ENCODE results near the gene DCPS. TPM values are rescaled to one million over a fixed set of nuclear protein-coding genes. Genes with fewer than 3 reads are reported as not detected.

Gene DCPS
- polyA plus RNA-seq, 1 of the 3 experiments (the other 2 are of a cell fraction) = 48.1 TPM

GRCh38 chr11:126327281-126328000, 23.6 kb downstream of the DCPS start:
- no peak overlapping the region for H3K4me2 ChIP-seq
- POLR2A ChIA-PET = no interaction called here
- H3K9ac ChIP-seq = no peak overlapping the region
- no peaks in the 10 kb centered on the region; the same call in 1 of the 2 replicates for H3K79me2 ChIP-seq (ENCODE audit: insufficient read depth)
- H3K27ac ChIP-seq (ENCODE audit: low read depth in 2 of 2, low read length in 1 of 2) = no peak overlapping the region
- no peaks in the 10 kb centered on the region for H3K9me2 ChIP-seq
- peaks cover 9 to 14% of the 10 kb centered on the region in 2 experiments; a peak in 2 of 4 replicates for H3K4me1 ChIP-seq (ENCODE audit: control insufficient read depth in 1 of 2, insufficient read depth in 2 of 2, low read depth in 1 of 2, low read length in 1 of 2)
- H3F3A ChIP-seq (replicated peaks; ENCODE audit: insufficient read depth) = peaks cover 6% of the 10 kb centered on the region
- no peak for DNase-seq
- no peaks in the 10 kb centered on the region for H3K36me3 ChIP-seq (replicated peaks in 1 of 2; ENCODE audit: control insufficient read depth in 1 of 2, insufficient read depth in 2 of 2, low read length in 1 of 2)
- WGBS (ENCODE audit: low lambda C conversion rate) = 96% methylated on average over 16 of the region's 17 CpGs
- TF ChIP-seq YY1 (IDR thresholded peaks at IDR 0.05; ENCODE audit: low read depth) (no peak), CHD2 (IDR thresholded peaks at IDR 0.05; ENCODE audit: low read length, partially characterized antibody) (no peak), REST (IDR thresholded peaks at IDR 0.05; ENCODE audit: low read depth, low read length) (no peak), RFX5 (IDR thresholded peaks at IDR 0.05; ENCODE audit: low read length) (no peak), PBX3 (IDR thresholded peaks at IDR 0.05) (no peak), IRF3 (IDR thresholded peaks at IDR 0.05; ENCODE audit: low read depth, low read length) (no peak), EZH2phosphoT487 (IDR thresholded peaks at IDR 0.05; ENCODE audit: borderline replicate concordance, low read depth) (no peak), RXRA (IDR thresholded peaks at IDR 0.05; ENCODE audit: borderline replicate concordance, low read depth) (no peak), JUND (IDR thresholded peaks at IDR 0.05) (no peak)
- H2AFZ ChIP-seq (ENCODE audit: low read depth) = no peak overlapping the region
- H4K20me1 ChIP-seq (ENCODE audit: insufficient read depth) = no peaks in the 10 kb centered on the region
- no peaks in the 10 kb centered on the region for H3K27me3 ChIP-seq (ENCODE audit: insufficient read depth)
- CTCF ChIA-PET = interaction anchor here (3.6 kb wide), 1 partner anchor 17 kb away, joined by 18 read pairs; no protein-coding TSS in a partner anchor
- no peaks in the 10 kb centered on the region for H3K9me3 ChIP-seq
- H3K4me3 ChIP-seq (ENCODE audit: low read depth in 2 of 2, low read length in 1 of 2) = no peak overlapping the region

GRCh38 chr11:126328001-126328390, 24.1 kb downstream of the DCPS start:
- DNase-seq = no peak

More at GRCh38 chr11:126328001-126328390, 24.1 kb downstream of the DCPS start:
- Histone ChIP-seq H3K36me3 (replicated peaks in 1 of 2; ENCODE audit: control insufficient read depth in 1 of 2, insufficient read depth in 2 of 2, low read length in 1 of 2) (no peaks in the 10 kb centered on the region), H3F3A (replicated peaks; ENCODE audit: insufficient read depth) (peaks cover 11% of the 10 kb centered on the region), H3K27ac (ENCODE audit: low read depth in 2 of 2, low read length in 1 of 2) (no peak overlapping the region), H4K20me1 (ENCODE audit: insufficient read depth) (no peaks in the 10 kb centered on the region), H3K9me2 (no peaks in the 10 kb centered on the region), H3K9me3 (no peaks in the 10 kb centered on the region), H3K4me1 (ENCODE audit: control insufficient read depth in 1 of 2, insufficient read depth in 2 of 2, low read depth in 1 of 2, low read length in 1 of 2) (peaks cover 15% of the 10 kb centered on the region in 2 experiments; a peak in 2 of 4 replicates), H3K79me2 (ENCODE audit: insufficient read depth) (no peaks in the 10 kb centered on the region; the same call in 1 of the 2 replicates), H3K4me2 (no peak overlapping the region), H2AFZ (ENCODE audit: low read depth) (no peak overlapping the region), H3K9ac (no peak overlapping the region), H3K4me3 (ENCODE audit: low read depth in 2 of 2, low read length in 1 of 2) (no peak overlapping the region), H3K27me3 (ENCODE audit: insufficient read depth) (no peaks in the 10 kb centered on the region)
- POLR2A ChIA-PET = no interaction called here
- 94% methylated on average over 19 of the region's 20 CpGs for WGBS (ENCODE audit: low lambda C conversion rate)
- TF ChIP-seq JUND (IDR thresholded peaks at IDR 0.05) (no peak), FOSL2 (IDR thresholded peaks at IDR 0.05; ENCODE audit: borderline replicate concordance, low read depth) (no peak), FOXJ3 (CRISPR knock-in tag; IDR thresholded peaks at IDR 0.05) (no peak), TEAD4 (IDR thresholded peaks at IDR 0.05; ENCODE audit: borderline replicate concordance, insufficient read depth) (no peak)
- CTCF ChIA-PET = interaction anchor here (3.6 kb wide), 1 partner anchor 17 kb away, joined by 18 read pairs; no protein-coding TSS in a partner anchor

Data from SK-N-SH (cell line).